HG03175 (cell line): ENCODE measurements around the gene TBRG4.
A peak's percentile ranks its signal among the peaks of the same experiment; 100 is the strongest.
"Not testable (repeated sequence)": the region's sequence is repeated elsewhere in the genome, so short reads cannot be mapped to it uniquely, and the experiment has no call there.

Experiments used
- ATAC-seq: cut with Tn5 transposase; IDR thresholded peaks from one replicate; pipeline ENCODE4 v1.9.1; 2021; ENCODE audit warnings: mild to moderate bottlenecking, moderate library complexity; ENCODE audit not compliant: unreplicated experiment

TBRG4 gene

GRCh38 chr7:45118889-45119331 lies 7.4 kb upstream of the TBRG4 start:
- peak; percentile 71 for ATAC-seq

GRCh38 chr7:45118292-45118691 lies 6.8 kb upstream of the TBRG4 start:
- ATAC-seq, result no peak

- ATAC-seq, result no peak
These were observed 6.1 kb upstream of the TBRG4 start for GRCh38 chr7:45117582-45117981.

- ATAC-seq, result no peak
These were observed 4.6 kb upstream of the TBRG4 start for GRCh38 chr7:45116048-45116447.

GRCh38 chr7:45114926-45115325 lies 3.4 kb upstream of the TBRG4 start:
- no peak for ATAC-seq

GRCh38 chr7:45114257-45114656 lies 2.8 kb upstream of the TBRG4 start:
- not testable (repeated sequence) for ATAC-seq

GRCh38 chr7:45112648-45113047 lies 1.2 kb upstream of the TBRG4 start:
- no peak for ATAC-seq

- ATAC-seq, result no peak
These were observed 2.6 kb downstream of the TBRG4 start for GRCh38 chr7:45108863-45109262.

GRCh38 chr7:45107356-45107755 lies 4.1 kb downstream of the TBRG4 start:
- no peak for ATAC-seq

GRCh38 chr7:45106820-45107219 lies 4.7 kb downstream of the TBRG4 start:
- ATAC-seq, result no peak

- no peak for ATAC-seq
These were observed 5.8 kb downstream of the TBRG4 start for GRCh38 chr7:45105588-45106188.

- no peak for ATAC-seq
These were observed 6.5 kb downstream of the TBRG4 start for GRCh38 chr7:45104844-45105587.

- no peak for ATAC-seq
These were observed 7.3 kb downstream of the TBRG4 start for GRCh38 chr7:45103958-45104843.

GRCh38 chr7:45102785-45103712 lies 8.4 kb downstream of the TBRG4 start:
- no peak for ATAC-seq

- no peak for ATAC-seq
These were observed 9.7 kb downstream of the TBRG4 start for GRCh38 chr7:45101748-45102147.

- ATAC-seq, result no peak
These were observed 10.6 kb downstream of the TBRG4 start for GRCh38 chr7:45100761-45101480.

- ATAC-seq, result no peak
These were observed 11.4 kb downstream of the TBRG4 start for GRCh38 chr7:45099891-45100760.

GRCh38 chr7:45098983-45099839 lies 12.3 kb downstream of the TBRG4 start:
- no peak for ATAC-seq
